Keratinocyte (primary cell): ENCODE results near the gene NATD1. TPM values are rescaled to one million over a fixed set of nuclear protein-coding genes. Genes with fewer than 3 reads are reported as not detected.

Experiments
- DNase-seq: peaks from one replicate; pipeline ENCODE4 v3.0.0-alpha.2; 2011; ENCODE audit warnings: low read depth, missing footprints, low spot score
- FAIRE-seq: peaks from 2 replicates; lab custom pipeline; 2011; peaks lifted over from hg19 to GRCh38; lab: Jason Lieb, UNC
- H2AFZ ChIP-seq: 2 replicates; pipeline ENCODE4 v1.6.0; 2012; ENCODE audit warnings: low read length, control low read depth, inconsistent platforms; ENCODE audit not compliant: control insufficient read depth
- H3K27ac ChIP-seq: 2 replicates; pipeline ENCODE4 v1.5.1; 2011; ENCODE audit warnings: low read length; ENCODE audit not compliant: control insufficient read depth, insufficient read depth
- H3K27me3 ChIP-seq: 3 replicates; pipeline ENCODE4 v1.6.0; 2011; ENCODE audit warnings: low read length; ENCODE audit not compliant: control insufficient read depth, insufficient read depth; ENCODE audit errors: extremely low read depth
- H3K36me3 ChIP-seq, 2 experiments: 2 replicates in 1 of 2; 3 replicates in 1 of 2; pipeline ENCODE4 v1.5.1; 2011; ENCODE audit warnings: low read length in 2 of 2, mild to moderate bottlenecking in 1 of 2; ENCODE audit not compliant: control insufficient read depth in 2 of 2, insufficient read depth in 2 of 2; ENCODE audit errors: extremely low read depth in 1 of 2
- H3K4me1 ChIP-seq: 3 replicates; pipeline ENCODE4 v1.5.1; 2011; ENCODE audit warnings: low read length; ENCODE audit not compliant: control insufficient read depth, insufficient read depth; ENCODE audit errors: extremely low read depth
- H3K4me2 ChIP-seq: 3 replicates; pipeline ENCODE4 v1.6.0; 2011; ENCODE audit warnings: low read depth, low read length; ENCODE audit not compliant: control insufficient read depth, insufficient read depth; ENCODE audit errors: extremely low read depth
- H3K4me3 ChIP-seq, 3 experiments: fragments of 200-600 bp in 1 of 3; sonication (generic) in 1 of 3; 2 replicates in 2 of 3; 3 replicates in 1 of 3; pipeline ENCODE4 v1.5.1; 2011 to 2016; ENCODE audit warnings: low read length in 3 of 3, mild to moderate bottlenecking in 3 of 3, control low read depth in 2 of 3, inconsistent platforms in 1 of 3, low read depth in 1 of 3, mixed read lengths in 1 of 3, mixed run types in 1 of 3, moderate library complexity in 1 of 3; ENCODE audit not compliant: control insufficient read depth in 2 of 3, insufficient read depth in 2 of 3; ENCODE audit errors: extremely low read depth in 1 of 3
- H3K79me2 ChIP-seq: 2 replicates; pipeline ENCODE4 v1.6.0; 2012; ENCODE audit warnings: low read length; ENCODE audit not compliant: control insufficient read depth, insufficient read depth
- H3K9ac ChIP-seq: 3 replicates; pipeline ENCODE4 v1.6.0; 2011; ENCODE audit warnings: low read length; ENCODE audit not compliant: control insufficient read depth, insufficient read depth; ENCODE audit errors: extremely low read depth
- H3K9me1 ChIP-seq: 3 replicates; pipeline ENCODE4 v1.6.0; 2011; ENCODE audit warnings: low read length; ENCODE audit not compliant: control insufficient read depth, insufficient read depth; ENCODE audit errors: extremely low read depth
- H3K9me3 ChIP-seq: 2 replicates; pipeline ENCODE4 v1.5.1; 2012; ENCODE audit warnings: low read depth, low read length; ENCODE audit not compliant: control insufficient read depth
- H4K20me1 ChIP-seq: 3 replicates; pipeline ENCODE4 v1.6.0; 2011; ENCODE audit warnings: low read length; ENCODE audit not compliant: control insufficient read depth, insufficient read depth; ENCODE audit errors: extremely low read depth
- EZH2 ChIP-seq: IDR thresholded peaks from one replicate; pipeline ENCODE4 v1.6.1; 2012; ENCODE audit warnings: inconsistent platforms, mild to moderate bottlenecking, low read length, moderate library complexity
- dilution Hi-C: fragments of 300-500 bp; cut with MboI; formaldehyde crosslinking; loops from one replicate; pipeline ENCODE4 v1.7.0; 2020; ENCODE audit warnings: low sequenced_read_pairs; ENCODE audit not compliant: extremely low pct_ligation_motif_present
- polyA plus RNA-seq, 5 experiments: library from polyadenylated mRNA; depleted of rRNA in 3 of 5; stranded (reverse) in 3 of 5; stranded (forward) in 1 of 5; unstranded in 1 of 5; fragments of >200 nt; gene quantifications; 1 replicate in 1 of 5; 2 replicates in 3 of 5; 3 replicates in 1 of 5; pipeline versions ENCODE4 v1.2.1 to v1.2.3, GENCODE V29; 2011 to 2012; ENCODE audit warnings: missing spikeins in 2 of 5, low read depth in 1 of 5, low replicate concordance in 1 of 5
- TF ChIP-seq, protein P1 (sequence below), 3 experiments: IDR thresholded peaks in 1 of 3; conservative IDR thresholded peaks in 1 of 3; optimal IDR thresholded peaks in 1 of 3; 2 replicates in 2 of 3; 3 replicates in 1 of 3; pipeline versions ENCODE3 to v1.5.1; 2011; ENCODE audit warnings: low read length in 3 of 3, mild to moderate bottlenecking in 3 of 3, moderate library complexity in 2 of 3, control low read depth in 1 of 3, inconsistent platforms in 1 of 3; ENCODE audit not compliant: insufficient read depth in 2 of 3; ENCODE audit errors: extremely low read depth in 1 of 3

Gene NATD1
- polyA plus RNA-seq, 1 donor (not counting 4 experiments of a cell fraction or from before 2014, with no cell fraction given) = 1.5 TPM

DNA sequence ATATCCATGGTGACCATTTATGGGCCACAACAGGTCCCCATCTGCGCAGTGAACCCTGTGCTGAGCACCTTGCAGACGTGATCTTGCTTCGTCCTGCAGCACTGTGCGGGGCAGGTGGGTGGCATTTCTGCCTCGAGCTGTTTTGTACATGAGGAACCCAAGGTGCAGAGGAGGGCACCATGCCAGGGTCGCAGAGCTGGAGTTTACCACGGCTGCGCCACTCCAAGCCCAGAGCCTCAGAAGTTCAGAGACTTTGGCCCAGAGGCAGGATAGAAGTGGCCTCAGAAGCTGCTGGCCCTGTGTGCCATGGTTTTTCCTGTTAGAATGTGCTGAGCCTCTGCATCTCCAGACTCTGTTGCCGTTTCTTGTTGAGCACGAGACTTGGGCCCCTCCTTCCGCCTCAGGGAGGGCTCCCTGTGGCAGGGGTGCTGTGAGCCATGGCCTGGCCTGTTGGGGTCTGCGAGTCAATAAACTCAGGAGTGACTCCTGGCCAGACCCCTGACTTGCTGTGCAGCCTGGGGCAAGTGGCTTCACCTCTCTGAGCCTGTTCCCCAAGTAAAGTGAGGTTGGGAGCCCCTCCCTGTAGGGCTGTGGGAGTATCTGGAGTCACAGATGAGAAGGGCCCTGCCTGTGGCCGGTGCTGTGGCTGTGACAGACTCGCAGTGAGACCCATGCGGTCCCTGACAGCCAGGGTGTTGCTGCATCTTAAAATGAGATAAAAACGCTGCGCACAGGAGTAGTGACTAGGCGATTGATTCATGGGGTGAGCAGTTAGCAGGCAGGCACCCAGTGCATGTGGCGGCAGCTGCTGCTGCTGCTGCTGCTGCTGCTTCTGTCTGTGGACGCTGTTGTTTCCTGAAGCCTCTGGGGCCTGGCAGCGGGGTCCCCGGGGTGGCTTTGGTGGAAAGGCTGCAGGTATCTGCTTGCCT is 43.2 kb upstream of the NATD1 start:
- Histone ChIP-seq H3K79me2 (peaks cover 64% of the 10 kb centered on the region), H3K9me3 (peaks cover 3% of the 10 kb centered on the region), H3K9ac (no peak overlapping the region)

DNA sequence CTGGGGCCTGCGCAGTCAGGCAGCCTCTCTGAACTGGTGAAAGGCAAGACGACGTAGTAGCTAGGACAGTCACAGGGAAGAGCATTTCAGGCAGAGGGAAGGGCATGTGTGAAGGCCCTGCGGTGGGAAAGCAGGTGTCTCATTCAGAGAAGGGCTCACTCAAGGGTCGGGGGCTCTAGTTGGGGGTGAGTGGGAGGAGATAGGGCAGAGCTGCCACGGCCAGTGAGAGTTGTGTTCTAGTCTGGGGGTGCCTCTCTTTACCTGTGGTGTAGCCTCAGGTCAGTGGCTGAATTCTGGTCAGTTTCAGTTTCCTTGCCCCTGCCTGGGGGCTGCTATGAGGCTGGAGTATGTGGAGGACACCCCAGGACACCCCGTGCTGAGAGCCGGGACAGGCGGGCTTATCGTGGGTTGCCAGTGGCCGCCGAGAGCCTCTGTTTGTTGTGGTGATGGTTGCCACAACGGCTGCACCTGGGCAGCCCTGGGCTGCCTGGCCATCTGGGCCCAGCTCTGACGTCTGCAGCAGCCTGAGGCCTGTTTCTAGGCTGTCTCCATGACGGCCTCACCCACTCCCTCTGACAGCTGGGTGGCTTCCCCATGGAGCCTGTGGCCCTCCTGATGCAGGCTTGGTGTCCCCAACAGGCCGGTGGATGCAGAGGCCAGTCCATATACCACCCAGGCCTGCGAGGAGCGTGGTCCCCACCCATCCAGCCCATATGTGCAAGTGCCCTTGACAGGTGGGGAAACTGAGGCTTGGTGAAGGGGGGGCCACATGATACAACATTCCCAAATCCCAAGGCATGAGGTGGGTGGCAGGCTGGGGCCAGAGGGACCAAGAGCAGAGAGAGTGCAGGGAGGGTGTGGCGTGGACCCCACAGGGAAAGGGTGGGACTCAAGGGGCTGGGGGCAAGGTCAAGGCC is 42.1 kb upstream of the NATD1 start:
- H3K9ac ChIP-seq = peak overlapping the region; percentile 55
- no peaks in the 10 kb centered on the region for H3K27me3 ChIP-seq
- peaks cover 4% of the 10 kb centered on the region for H3K4me1 ChIP-seq
- H4K20me1 ChIP-seq = peaks cover 7% of the 10 kb centered on the region
- peaks cover 3% of the 10 kb centered on the region for H3K9me3 ChIP-seq
- H3K36me3 ChIP-seq = peaks cover 24 to 32% of the 10 kb centered on the region in 2 experiments
- TF ChIP-seq, protein P1, sequence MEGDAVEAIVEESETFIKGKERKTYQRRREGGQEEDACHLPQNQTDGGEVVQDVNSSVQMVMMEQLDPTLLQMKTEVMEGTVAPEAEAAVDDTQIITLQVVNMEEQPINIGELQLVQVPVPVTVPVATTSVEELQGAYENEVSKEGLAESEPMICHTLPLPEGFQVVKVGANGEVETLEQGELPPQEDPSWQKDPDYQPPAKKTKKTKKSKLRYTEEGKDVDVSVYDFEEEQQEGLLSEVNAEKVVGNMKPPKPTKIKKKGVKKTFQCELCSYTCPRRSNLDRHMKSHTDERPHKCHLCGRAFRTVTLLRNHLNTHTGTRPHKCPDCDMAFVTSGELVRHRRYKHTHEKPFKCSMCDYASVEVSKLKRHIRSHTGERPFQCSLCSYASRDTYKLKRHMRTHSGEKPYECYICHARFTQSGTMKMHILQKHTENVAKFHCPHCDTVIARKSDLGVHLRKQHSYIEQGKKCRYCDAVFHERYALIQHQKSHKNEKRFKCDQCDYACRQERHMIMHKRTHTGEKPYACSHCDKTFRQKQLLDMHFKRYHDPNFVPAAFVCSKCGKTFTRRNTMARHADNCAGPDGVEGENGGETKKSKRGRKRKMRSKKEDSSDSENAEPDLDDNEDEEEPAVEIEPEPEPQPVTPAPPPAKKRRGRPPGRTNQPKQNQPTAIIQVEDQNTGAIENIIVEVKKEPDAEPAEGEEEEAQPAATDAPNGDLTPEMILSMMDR (optimal IDR thresholded peaks at IDR 0.05 in 1 of 3, IDR thresholded peaks at IDR 0.05 in 1 of 3, conservative IDR thresholded peaks at IDR 0.05 in 1 of 3; ENCODE audit: extremely low read depth in 1 of 3, insufficient read depth in 2 of 3, low read length in 3 of 3) = no peak
- no peak for TF ChIP-seq EZH2
- DNase-seq (no peak), FAIRE-seq (no peak)
- H3K4me2 ChIP-seq = no peak overlapping the region
- peak overlapping the region; percentile 63 for H3K27ac ChIP-seq
- peaks cover 2% of the 10 kb centered on the region for H3K9me1 ChIP-seq
- peaks cover 74% of the 10 kb centered on the region for H3K79me2 ChIP-seq
- no peak overlapping the region for H3K4me3 ChIP-seq
- dilution Hi-C loops = no loop called here
- H2AFZ ChIP-seq = no peak overlapping the region

More for the DNA sequence above, 43.2 kb upstream of the NATD1 start:
- Histone ChIP-seq H3K4me1 (peaks cover 3% of the 10 kb centered on the region), H3K27ac (peak overlapping the region; percentile 10), H3K4me2 (no peak overlapping the region), H3K4me3 (no peak overlapping the region), H3K27me3 (no peaks in the 10 kb centered on the region), H3K36me3 (peaks cover 30 to 34% of the 10 kb centered on the region in 2 experiments), H4K20me1 (peaks cover 7% of the 10 kb centered on the region), H3K9me1 (no peaks in the 10 kb centered on the region), H2AFZ (no peak overlapping the region)
- FAIRE-seq (no peak), DNase-seq (no peak)
- TF ChIP-seq, protein P1 (optimal IDR thresholded peaks at IDR 0.05 in 1 of 3, IDR thresholded peaks at IDR 0.05 in 1 of 3, conservative IDR thresholded peaks at IDR 0.05 in 1 of 3; ENCODE audit: extremely low read depth in 1 of 3, insufficient read depth in 2 of 3, low read length in 3 of 3) = no peak
- TF ChIP-seq EZH2 = no peak
- dilution Hi-C loops = no loop called here
